HEK293 (cell line): ENCODE data around the gene SNX20.

Experiments
- CTCF ChIA-PET: fragments of 350-600 bp; formaldehyde crosslinking; extraction: SDS; loops from one replicate; lab custom pipeline; 2021; ENCODE audit warnings: antibody characterized with exemption; lab: Yijun Ruan, JAX
- POLR2A ChIA-PET: fragments of 300-600 bp; formaldehyde crosslinking; extraction: SDS; loops from one replicate; lab custom pipeline; 2020; ENCODE audit warnings: antibody characterized with exemption, inconsistent platforms; lab: Yijun Ruan, JAX
- H3K27ac ChIP-seq: fragments of 200-500 bp; sonication (Bioruptor generic); 2 replicates; pipeline ENCODE4 v1.5.1; 2014; ENCODE audit warnings: low read depth, low read length, control low read depth, inconsistent platforms; ENCODE audit errors: extremely low read depth
- H3K36me3 ChIP-seq, 2 experiments: fragments of 200-500 bp in 1 of 2; sonication (Bioruptor generic) in 1 of 2; 1 replicate in 1 of 2; 2 replicates in 1 of 2; pipeline ENCODE4 v1.5.1; 2014 to 2017; ENCODE audit warnings: inconsistent platforms in 2 of 2, low read length in 2 of 2; ENCODE audit not compliant: control insufficient read depth in 2 of 2, insufficient read depth in 1 of 2
- H3K4me1 ChIP-seq: fragments of 200-500 bp; sonication (Bioruptor generic); 2 replicates; pipeline ENCODE4 v1.5.1; 2014; ENCODE audit warnings: mild to moderate bottlenecking, low read length, inconsistent platforms; ENCODE audit not compliant: control insufficient read depth, insufficient read depth
- H3K4me3 ChIP-seq: 2 replicates; pipeline ENCODE4 v1.5.1; 2011; ENCODE audit warnings: low read depth, mild to moderate bottlenecking, control low read depth, low read length, moderate library complexity
- H3K9me3 ChIP-seq: fragments of 200-500 bp; sonication (Bioruptor generic); 2 replicates; pipeline ENCODE4 v1.5.1; 2014; ENCODE audit warnings: low read depth, low read length, inconsistent platforms; ENCODE audit not compliant: control insufficient read depth, insufficient read depth
- GLI2 ChIP-seq: fragments of 450-650 bp; formaldehyde crosslinking; IDR thresholded peaks from 2 replicates; pipeline ENCODE4; 2017; ENCODE audit warnings: missing biosample characterization, missing genetic modification characterization, low read depth, borderline replicate concordance
- HOXA7 ChIP-seq: sonication (generic); formaldehyde crosslinking; IDR thresholded peaks from 2 replicates; pipeline ENCODE4 v1.8.1; 2022; ENCODE audit warnings: missing genetic modification reagents, borderline replicate concordance
- HOXC10 ChIP-seq: sonication (generic); formaldehyde crosslinking; IDR thresholded peaks from 2 replicates; pipeline ENCODE4 v1.8.1; 2023; ENCODE audit warnings: mild to moderate bottlenecking, missing genetic modification reagents
- KLF1 ChIP-seq: fragments of 450-650 bp; formaldehyde crosslinking; IDR thresholded peaks from 2 replicates; pipeline ENCODE4 v1.5.1; 2016; ENCODE audit warnings: missing biosample characterization, missing genetic modification characterization
- KLF10 ChIP-seq: fragments of 450-650 bp; IDR thresholded peaks from 2 replicates; pipeline ENCODE4 v1.5.1; 2018; ENCODE audit warnings: missing biosample characterization, mild to moderate bottlenecking, missing genetic modification characterization
- KLF9 ChIP-seq: fragments of 450-650 bp; formaldehyde crosslinking; IDR thresholded peaks from 2 replicates; pipeline ENCODE4 v1.5.1; 2016; ENCODE audit warnings: missing biosample characterization, missing genetic modification characterization, low read depth
- MZF1 ChIP-seq: fragments of 450-650 bp; formaldehyde crosslinking; IDR thresholded peaks from 2 replicates; pipeline ENCODE4 v1.5.1; 2017; ENCODE audit warnings: missing biosample characterization, missing genetic modification characterization, borderline replicate concordance
- ZBTB1 ChIP-seq: fragments of 450-650 bp; formaldehyde crosslinking; IDR thresholded peaks from 2 replicates; pipeline ENCODE4 v1.5.1; 2016; ENCODE audit warnings: missing biosample characterization, missing genetic modification characterization
- ZBTB48 ChIP-seq: fragments of 450-650 bp; formaldehyde crosslinking; IDR thresholded peaks from 2 replicates; pipeline ENCODE4 v1.5.1; 2016; ENCODE audit warnings: missing biosample characterization, missing genetic modification characterization
- ZEB2 ChIP-seq: fragments of 450-650 bp; formaldehyde crosslinking; IDR thresholded peaks from 2 replicates; pipeline ENCODE4 v1.5.1; 2016; ENCODE audit warnings: missing biosample characterization, missing genetic modification characterization
- ZFP3 ChIP-seq: fragments of 450-650 bp; formaldehyde crosslinking; IDR thresholded peaks from 2 replicates; pipeline ENCODE4 v1.5.1; 2016; ENCODE audit warnings: low read depth, missing biosample characterization, missing genetic modification characterization
- ZNF18 ChIP-seq: fragments of 450-650 bp; formaldehyde crosslinking; IDR thresholded peaks from 2 replicates; pipeline ENCODE4 v1.5.1; 2016; ENCODE audit warnings: missing biosample characterization, missing genetic modification characterization
- ZNF184 ChIP-seq: fragments of 450-650 bp; IDR thresholded peaks from 2 replicates; pipeline ENCODE4 v1.5.1; 2018; ENCODE audit warnings: missing biosample characterization, mild to moderate bottlenecking, missing genetic modification characterization
- ZNF221 ChIP-seq: fragments of 450-650 bp; formaldehyde crosslinking; IDR thresholded peaks from 2 replicates; pipeline ENCODE4 v1.5.1; 2017; ENCODE audit warnings: missing biosample characterization, missing genetic modification characterization, borderline replicate concordance
- ZNF23 ChIP-seq: fragments of 450-650 bp; formaldehyde crosslinking; IDR thresholded peaks from 2 replicates; pipeline ENCODE4 v1.5.1; 2016; ENCODE audit warnings: missing biosample characterization, missing genetic modification characterization, borderline replicate concordance
- ZNF350 ChIP-seq: fragments of 450-650 bp; formaldehyde crosslinking; IDR thresholded peaks from 2 replicates; pipeline ENCODE4 v1.5.0; 2017; ENCODE audit warnings: missing biosample characterization, mild to moderate bottlenecking, missing genetic modification characterization
- ZNF366 ChIP-seq: fragments of 450-650 bp; formaldehyde crosslinking; conservative IDR thresholded peaks from 2 replicates; pipeline ENCODE4 v1.5.1; 2016; ENCODE audit warnings: missing biosample characterization, missing genetic modification characterization
- ZNF394 ChIP-seq: fragments of 450-650 bp; formaldehyde crosslinking; IDR thresholded peaks from 2 replicates; pipeline ENCODE4 v1.5.1; 2016; ENCODE audit warnings: missing biosample characterization, missing genetic modification characterization, mild to moderate bottlenecking, moderate library complexity, borderline replicate concordance
- ZNF404 ChIP-seq: fragments of 450-650 bp; formaldehyde crosslinking; IDR thresholded peaks from 2 replicates; pipeline ENCODE4 v1.5.1; 2017; ENCODE audit warnings: missing biosample characterization, missing genetic modification characterization
- ZNF416 ChIP-seq: fragments of 450-650 bp; formaldehyde crosslinking; IDR thresholded peaks from 2 replicates; pipeline ENCODE4 v1.5.1; 2016; ENCODE audit warnings: missing biosample characterization, missing genetic modification characterization
- ZNF449 ChIP-seq: fragments of 450-650 bp; formaldehyde crosslinking; IDR thresholded peaks from 2 replicates; pipeline ENCODE4 v1.5.1; 2017; ENCODE audit warnings: missing biosample characterization, mild to moderate bottlenecking, missing genetic modification characterization, moderate library complexity
- ZNF544 ChIP-seq: fragments of 450-650 bp; formaldehyde crosslinking; IDR thresholded peaks from 2 replicates; pipeline ENCODE4 v1.5.0; 2017; ENCODE audit warnings: missing biosample characterization, missing genetic modification characterization
- ZNF549 ChIP-seq: fragments of 450-650 bp; IDR thresholded peaks from 2 replicates; pipeline ENCODE4 v1.5.1; 2018; ENCODE audit warnings: missing biosample characterization, missing genetic modification characterization, mild to moderate bottlenecking, inconsistent platforms, moderate library complexity
- ZNF660 ChIP-seq: fragments of 450-650 bp; IDR thresholded peaks from 2 replicates; pipeline ENCODE4 v1.5.1; 2018; ENCODE audit warnings: missing biosample characterization, mild to moderate bottlenecking, missing genetic modification characterization
- ZNF664 ChIP-seq: fragments of 450-650 bp; formaldehyde crosslinking; IDR thresholded peaks from 2 replicates; pipeline ENCODE4 v1.5.1; 2016; ENCODE audit warnings: missing biosample characterization, missing genetic modification characterization
- ZNF785 ChIP-seq: fragments of 450-650 bp; formaldehyde crosslinking; IDR thresholded peaks from 2 replicates; pipeline ENCODE4 v1.5.1; 2016; ENCODE audit warnings: missing biosample characterization, missing genetic modification characterization
- ZNF791 ChIP-seq: fragments of 450-650 bp; formaldehyde crosslinking; IDR thresholded peaks from 2 replicates; pipeline ENCODE4 v1.5.1; 2016; ENCODE audit warnings: missing biosample characterization, missing genetic modification characterization
- ZNF837 ChIP-seq: fragments of 450-650 bp; formaldehyde crosslinking; IDR thresholded peaks from 2 replicates; pipeline ENCODE4 v1.5.1; 2016; ENCODE audit warnings: missing biosample characterization, missing genetic modification characterization
- ZSCAN16 ChIP-seq: fragments of 450-650 bp; formaldehyde crosslinking; IDR thresholded peaks from 2 replicates; pipeline ENCODE4 v1.5.1; 2016; ENCODE audit warnings: missing biosample characterization, missing genetic modification characterization

SNX20 gene

GRCh38 chr16:50696575-50697420, 15.7 kb upstream of the SNX20 start:
- H3K4me3 ChIP-seq = no peak overlapping the region
- no peak overlapping the region for H3K27ac ChIP-seq
- no peaks in the 10 kb centered on the region for H3K4me1 ChIP-seq
- CTCF ChIA-PET = interaction anchor here (0.6 to 1.3 kb wide), 2 partner anchors 109 to 366 kb away, joined by 3 to 5 read pairs; no protein-coding TSS in a partner anchor
- TF ChIP-seq KLF1 (tag by site-specific recombination) = peak; percentile 62; the same call in 1 of the 2 replicates
- peak; percentile 73 for TF ChIP-seq ZNF449 (tag by site-specific recombination)
- TF ChIP-seq ZBTB1 (tag by site-specific recombination) = no peak
- no peak for TF ChIP-seq ZNF791 (tag by site-specific recombination)
- no peak for TF ChIP-seq KLF9 (tag by site-specific recombination)
- no peak for TF ChIP-seq ZNF23 (tag by site-specific recombination)
- no peak for TF ChIP-seq GLI2 (tag by site-specific recombination)
- TF ChIP-seq ZNF664 = no peak
- no peak for TF ChIP-seq ZNF394 (tag by site-specific recombination)
- TF ChIP-seq ZFP3 (tag by site-specific recombination) = no peak
- TF ChIP-seq ZEB2 = no peak
- no peak for TF ChIP-seq ZNF416 (tag by site-specific recombination)
- no peak for TF ChIP-seq HOXC10 (CRISPR knock-in tag)
- TF ChIP-seq ZNF366 (tag by site-specific recombination) = no peak
- no peak for TF ChIP-seq ZNF785 (tag by site-specific recombination)
- POLR2A ChIA-PET = no interaction called here
- no peaks in the 10 kb centered on the region for H3K9me3 ChIP-seq
- no peaks in the 10 kb centered on the region for H3K36me3 ChIP-seq

GRCh38 chr16:50696126-50696525, 15.0 kb upstream of the SNX20 start:
- Histone ChIP-seq H3K9me3 (no peaks in the 10 kb centered on the region), H3K4me1 (no peaks in the 10 kb centered on the region), H3K27ac (no peak overlapping the region), H3K4me3 (no peak overlapping the region), H3K36me3 (no peaks in the 10 kb centered on the region)
- ChIA-PET CTCF (interaction anchor here (0.6 kb wide), 1 partner anchor 365 kb away, joined by 3 read pairs; no protein-coding TSS in a partner anchor), POLR2A (no interaction called here)
- no peak for TF ChIP-seq ZSCAN16 (tag by site-specific recombination)
- no peak for TF ChIP-seq MZF1 (tag by site-specific recombination)
- TF ChIP-seq ZNF544 (tag by site-specific recombination) = no peak
- TF ChIP-seq ZNF404 (tag by site-specific recombination) = no peak
- TF ChIP-seq HOXA7 (CRISPR knock-in tag) = no peak
- no peak for TF ChIP-seq ZNF660 (tag by site-specific recombination)
- TF ChIP-seq ZNF350 (tag by site-specific recombination) = no peak
- TF ChIP-seq ZNF221 (tag by site-specific recombination) = no peak
- TF ChIP-seq ZNF184 (tag by site-specific recombination) = no peak
- no peak for TF ChIP-seq ZNF18 (tag by site-specific recombination)
- no peak for TF ChIP-seq KLF10
- no peak for TF ChIP-seq ZBTB48
- no peak for TF ChIP-seq ZNF837
- no peak for TF ChIP-seq ZNF23 (tag by site-specific recombination)
- no peak for TF ChIP-seq ZNF549 (tag by site-specific recombination)
- TF ChIP-seq HOXC10 (CRISPR knock-in tag) = no peak
